Activated CD8-positive, alpha-beta memory T cell treated with anti-CD3 and anti-CD28 coated beads, Interleukin-2, amount 50 U/mL, for 1 hour (primary cell): ENCODE data around the gene ASB1.

ENCODE experiments used
- DNase-seq: peaks from one replicate; pipeline ENCODE4 v3.0.0-alpha.2; 2020; ENCODE audit errors: extremely low read depth

The ASB1 gene

GRCh38 chr2:238467792-238468191 lies 41.1 kb downstream of the ASB1 start:
- DNase-seq, result no peak

GRCh38 chr2:238469155-238469554 lies 42.4 kb downstream of the ASB1 start:
- DNase-seq, result no peak

- DNase-seq, result no peak
Measured at GRCh38 chr2:238473014-238473413, 46.3 kb downstream of the ASB1 start.

GRCh38 chr2:238473523-238473922 lies 46.8 kb downstream of the ASB1 start:
- DNase-seq, result no peak

- no peak for DNase-seq
Measured at GRCh38 chr2:238475034-238475433, 48.3 kb downstream of the ASB1 start.

GRCh38 chr2:238475566-238475965 lies 48.8 kb downstream of the ASB1 start:
- DNase-seq, result no peak

GRCh38 chr2:238476258-238476657 lies 49.5 kb downstream of the ASB1 start:
- no peak for DNase-seq

GRCh38 chr2:238478216-238478615 lies 51.5 kb downstream of the ASB1 start:
- DNase-seq, result no peak

GRCh38 chr2:238479847-238480246 lies 53.1 kb downstream of the ASB1 start:
- DNase-seq, result no peak

- DNase-seq, result no peak
Measured at GRCh38 chr2:238483021-238483420, 56.3 kb downstream of the ASB1 start.

GRCh38 chr2:238483656-238484055 lies 56.9 kb downstream of the ASB1 start:
- DNase-seq, result no peak

- DNase-seq, result no peak
Measured at GRCh38 chr2:238484522-238485452, 58.1 kb downstream of the ASB1 start.

GRCh38 chr2:238486123-238486848 lies 59.6 kb downstream of the ASB1 start:
- DNase-seq, result no peak

- DNase-seq, result no peak
Measured at GRCh38 chr2:238487134-238487533, 60.4 kb downstream of the ASB1 start.

GRCh38 chr2:238487652-238488346 lies 61.1 kb downstream of the ASB1 start:
- DNase-seq, result no peak

- DNase-seq, result no peak
Measured at GRCh38 chr2:238488347-238488826, 61.7 kb downstream of the ASB1 start.

GRCh38 chr2:238489431-238489830 lies 62.7 kb downstream of the ASB1 start:
- no peak for DNase-seq

GRCh38 chr2:238489896-238490295 lies 63.2 kb downstream of the ASB1 start:
- no peak for DNase-seq

- no peak for DNase-seq
Measured at GRCh38 chr2:238492840-238493239, 66.1 kb downstream of the ASB1 start.

GRCh38 chr2:238493411-238493810 lies 66.7 kb downstream of the ASB1 start:
- DNase-seq, result no peak

GRCh38 chr2:238493880-238494572 lies 67.3 kb downstream of the ASB1 start:
- DNase-seq, result no peak

- DNase-seq, result no peak
Measured at GRCh38 chr2:238494573-238494961, 67.8 kb downstream of the ASB1 start.
